ENCODE measurements around the gene RPL37A. TPM values are rescaled to one million over a fixed set of nuclear protein-coding genes. Genes with fewer than 3 reads are reported as not detected.

RPL37A gene
- total RNA-seq, 1 donor from 2014 or later, result 698 TPM

DNA sequence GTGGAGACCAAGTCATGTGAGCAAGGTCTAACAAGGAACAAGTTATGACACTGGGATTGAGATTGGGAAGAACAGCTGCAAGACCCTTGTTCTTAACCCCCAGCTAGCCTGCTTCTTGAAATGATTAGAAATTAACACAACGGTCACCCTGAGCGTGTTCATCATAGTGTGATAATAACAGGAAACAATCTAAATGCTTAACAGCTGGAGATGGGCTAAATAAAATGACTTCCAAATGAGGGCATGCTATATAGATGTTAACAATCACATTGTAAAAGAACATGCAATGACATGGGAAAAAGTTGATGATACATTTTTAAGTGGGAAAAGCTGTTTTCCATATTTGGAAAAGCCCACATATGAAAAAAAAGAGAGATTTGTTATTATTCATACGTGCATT lies 47.6 kb downstream of the RPL37A start:
- no peak for DNase-seq (ENCODE audit: low read depth)

DNA sequence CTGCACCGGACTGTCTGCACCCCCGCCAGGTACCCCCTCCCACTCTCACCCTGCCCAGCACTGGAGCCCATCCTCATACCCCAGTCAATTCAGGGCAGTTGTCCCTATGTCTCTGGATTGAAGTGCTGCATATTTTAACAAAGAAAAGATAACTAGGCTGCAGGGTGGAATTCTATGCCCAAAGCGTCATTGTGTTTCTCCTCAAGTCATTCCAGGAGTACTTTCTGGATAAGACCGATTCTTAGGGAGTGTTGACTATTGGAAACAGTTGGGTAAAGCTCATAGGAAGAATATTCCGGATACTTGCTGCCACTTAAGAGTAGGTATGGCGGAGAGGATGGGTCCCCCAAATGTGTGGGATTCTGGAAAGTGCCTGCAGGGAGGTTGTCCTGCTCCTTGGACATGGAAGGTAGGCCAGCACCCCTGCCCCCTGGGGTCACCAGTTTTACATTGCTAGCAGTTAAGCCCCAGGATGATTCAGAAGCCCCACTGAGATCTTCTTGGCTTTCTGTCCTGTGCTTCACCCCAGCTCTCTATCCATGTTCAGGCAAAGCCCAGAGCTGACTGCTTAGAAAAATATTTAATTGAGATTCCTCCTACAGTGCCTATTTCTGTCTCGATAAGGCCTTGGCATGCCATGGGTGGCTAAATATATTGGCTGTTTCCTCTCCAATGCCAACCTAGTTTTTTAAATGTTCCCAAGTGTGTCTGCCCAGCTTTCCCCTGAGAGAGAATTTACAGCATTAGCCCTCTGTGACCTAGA lies 48.2 kb downstream of the RPL37A start:
- peak; percentile 64 for DNase-seq (ENCODE audit: low read depth)

DNA sequence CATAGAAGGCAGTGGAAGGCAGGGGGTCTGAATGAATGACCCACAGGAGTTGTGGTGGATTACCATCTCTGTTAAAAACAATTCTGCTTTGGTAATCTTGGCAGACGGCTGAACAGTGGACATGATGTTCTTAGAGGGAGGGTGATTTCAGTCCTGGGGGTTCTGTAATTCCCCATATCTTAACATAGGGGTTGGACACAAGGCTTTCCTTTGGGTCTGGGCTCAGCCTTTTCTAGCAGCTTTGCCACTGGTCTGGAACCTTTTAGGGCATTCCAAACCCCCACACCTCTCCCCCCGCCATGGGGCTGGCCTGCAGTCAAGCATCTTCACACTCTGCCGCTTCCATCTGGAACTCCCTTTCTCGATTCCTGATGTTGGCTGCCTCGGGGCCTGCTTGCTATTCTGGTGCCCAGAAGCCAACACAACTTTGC lies 50.3 kb downstream of the RPL37A start:
- DNase-seq (ENCODE audit: low read depth), result no peak

DNA sequence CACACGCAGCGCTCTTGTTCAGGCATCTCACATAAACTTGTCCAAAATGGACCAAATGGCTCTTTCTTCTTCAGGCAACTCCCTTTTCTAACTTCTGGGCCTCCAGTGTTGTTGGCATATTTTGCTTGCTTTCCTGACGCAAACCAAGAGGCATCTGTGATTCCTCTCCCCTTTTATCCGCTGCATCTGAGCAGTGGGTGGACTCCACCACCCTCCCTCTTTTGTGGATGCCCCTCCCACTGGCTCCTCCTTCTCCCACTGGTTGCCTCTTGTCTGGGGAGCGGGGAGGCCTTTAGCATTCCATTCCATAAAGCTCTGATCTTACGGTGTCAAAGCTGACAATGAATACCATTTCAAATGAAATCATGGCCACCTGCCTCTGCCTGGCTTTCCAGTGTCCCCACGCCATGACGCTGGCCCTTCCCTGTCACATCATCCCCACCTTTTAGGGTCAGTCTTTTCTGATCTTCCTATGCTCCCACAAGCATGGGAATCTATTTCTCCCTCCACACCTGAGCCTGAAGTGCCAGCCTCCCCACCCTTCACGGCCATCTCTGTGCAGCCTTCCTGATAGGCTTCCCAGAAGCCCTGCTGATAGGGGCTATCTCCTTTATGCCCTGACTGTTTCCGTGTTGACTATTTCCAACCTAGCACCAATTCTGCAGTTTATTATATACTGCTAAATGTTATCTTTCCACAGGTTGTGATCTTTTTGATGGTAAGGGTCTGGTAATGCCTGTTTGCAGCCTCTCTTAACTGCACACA lies 51.5 kb downstream of the RPL37A start:
- no peak for DNase-seq (ENCODE audit: low read depth)

DNA sequence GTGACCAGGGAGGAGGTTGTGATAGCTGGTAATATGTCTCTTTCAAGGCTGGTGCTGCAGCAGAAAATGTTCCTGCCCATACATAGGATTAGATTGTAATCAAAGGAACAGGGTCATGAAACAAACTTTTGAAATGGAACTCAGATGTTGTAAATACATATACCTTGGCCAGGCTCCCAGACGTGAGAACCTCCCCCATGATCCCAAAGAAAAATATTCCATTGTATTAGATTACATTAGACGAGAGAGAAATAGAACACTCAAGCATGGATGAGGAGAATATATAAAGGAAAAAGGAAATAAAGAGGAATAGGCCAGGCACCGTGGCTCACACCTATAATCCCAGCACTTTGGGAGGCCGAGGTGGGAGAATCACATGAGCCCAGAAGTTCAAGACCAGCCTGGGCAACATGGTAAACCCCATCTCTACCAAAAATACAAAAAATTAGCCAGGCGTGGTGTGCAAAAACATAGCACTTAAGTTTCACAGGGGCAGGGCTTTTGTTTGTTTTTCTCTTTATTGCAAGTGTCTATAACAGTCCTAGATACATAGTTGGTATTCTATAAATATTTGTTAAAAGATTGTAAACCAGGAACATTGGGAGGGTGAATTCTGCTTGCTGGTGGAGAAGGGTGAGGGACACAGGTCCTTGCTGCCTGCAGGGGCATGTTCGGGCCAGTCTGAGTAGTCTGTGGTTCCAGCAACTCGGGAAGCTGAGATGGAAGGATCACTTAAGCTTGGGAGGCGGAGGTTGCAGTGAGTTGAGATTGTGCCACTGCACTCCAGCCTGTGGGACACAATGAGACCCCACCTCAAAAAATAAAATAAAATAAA lies 52.8 kb downstream of the RPL37A start:
- DNase-seq (ENCODE audit: low read depth), result no peak

DNA sequence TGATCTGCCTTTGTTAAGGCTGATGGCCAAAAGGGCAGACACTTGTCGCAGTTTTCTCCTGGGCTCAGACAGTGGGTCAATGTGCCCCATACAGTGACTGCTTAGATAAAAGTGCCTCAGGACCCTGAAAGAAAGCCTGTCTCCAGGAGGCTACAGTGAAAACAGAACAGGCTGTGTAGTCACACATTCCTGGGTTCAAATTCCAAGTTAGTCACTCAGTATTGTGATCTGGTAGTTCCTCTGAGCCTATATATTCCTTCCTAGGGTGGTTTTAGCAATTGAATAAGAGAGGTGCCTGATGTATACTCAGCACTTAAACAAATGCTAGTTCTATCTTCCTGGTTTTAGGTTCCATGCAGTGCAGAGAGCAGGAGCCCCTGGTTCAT lies 54.4 kb downstream of the RPL37A start:
- DNase-seq (ENCODE audit: low read depth), result no peak

Other genes with a start within 250 kb of the RPL37A start
- gene MARCHF4, start 126.4 kb upstream of the RPL37A start, total RNA-seq, result 0.19 and 0.21 TPM in 2 replicates
- 5.0 and 5.5 TPM in 2 replicates for gene SMARCAL1, start 86.4 kb upstream of the RPL37A start, total RNA-seq
- gene IGFBP2, start 134.6 kb downstream of the RPL37A start, total RNA-seq, result 0.42 and 0.72 TPM in 2 replicates
- 15.8 and 23.5 TPM in 2 replicates for gene IGFBP5, start 196.7 kb downstream of the RPL37A start, total RNA-seq

Data from myocyte (in vitro differentiated cells).